ENCODE results near the gene ZNF385D.

The ZNF385D gene

DNA sequence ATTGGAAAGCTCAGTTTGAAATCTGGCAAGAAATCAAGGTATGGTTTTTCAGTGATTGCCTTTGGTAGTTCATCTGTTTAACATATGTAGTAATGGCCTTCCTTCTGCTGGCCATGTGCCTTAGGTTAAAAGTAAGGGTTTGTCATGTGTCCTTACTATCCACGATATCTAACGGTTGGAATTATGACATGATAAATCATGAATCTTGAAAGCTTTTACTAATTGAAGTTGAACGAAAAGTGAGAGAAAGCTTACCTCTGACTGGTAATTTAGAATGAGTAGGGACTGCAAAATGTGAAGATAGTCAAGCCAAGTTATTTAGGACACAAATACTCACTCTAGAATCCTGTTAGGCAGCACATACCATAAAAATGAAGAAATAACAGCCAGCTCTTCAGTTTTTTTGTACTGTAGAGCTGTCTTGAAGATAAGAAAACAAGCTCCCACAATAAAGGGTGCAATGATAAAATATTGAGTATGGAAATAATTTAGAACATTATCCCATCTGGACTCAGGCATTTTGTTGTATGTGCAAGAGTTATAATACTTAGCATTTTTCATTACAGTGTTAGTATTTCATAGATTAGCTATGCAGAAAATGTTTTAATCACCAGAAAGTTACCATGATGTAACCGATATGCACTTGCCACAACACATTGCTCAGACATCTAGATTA is 303.4 kb downstream of the ZNF385D start:
- H3K27ac ChIP-seq, result no peak overlapping the region
- no peak for TF ChIP-seq CTCF (conservative IDR thresholded peaks at IDR 0.05)

GRCh38 chr3:21446945-21447475 is 304.0 kb downstream of the ZNF385D start:
- H3K27ac ChIP-seq, result no peak overlapping the region
- TF ChIP-seq CTCF (conservative IDR thresholded peaks at IDR 0.05), result no peak

- H3K27ac ChIP-seq, result no peak overlapping the region
- no peak for TF ChIP-seq CTCF (conservative IDR thresholded peaks at IDR 0.05)
Measured at GRCh38 chr3:21446027-21446426, 305.0 kb downstream of the ZNF385D start.

- no peak for TF ChIP-seq CTCF (conservative IDR thresholded peaks at IDR 0.05)
- no peak overlapping the region for H3K27ac ChIP-seq
Measured at GRCh38 chr3:21441821-21442220, 309.2 kb downstream of the ZNF385D start.

- H3K27ac ChIP-seq, result no peak overlapping the region
- TF ChIP-seq CTCF (conservative IDR thresholded peaks at IDR 0.05), result no peak
Measured at GRCh38 chr3:21436835-21437234, 314.2 kb downstream of the ZNF385D start.

DNA sequence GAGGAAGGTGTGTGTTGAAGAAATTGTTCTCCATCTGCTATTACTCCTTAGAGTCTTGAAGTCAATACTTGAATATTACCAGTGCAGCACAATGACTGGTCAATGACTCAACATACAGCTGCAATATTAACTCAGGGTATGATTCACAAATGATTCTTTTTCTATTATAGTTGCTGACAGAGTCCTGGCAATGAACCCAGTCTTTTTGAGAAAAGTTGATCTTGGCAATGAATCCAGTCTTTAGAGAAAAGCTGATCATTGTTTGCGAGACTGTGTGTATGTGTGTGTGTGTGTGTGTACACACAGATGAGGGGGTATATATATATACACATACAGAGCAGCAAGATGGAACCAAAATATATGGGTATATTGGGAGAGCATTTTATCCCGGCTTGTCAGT is 315.1 kb downstream of the ZNF385D start:
- no peak overlapping the region for H3K27ac ChIP-seq
- no peak for TF ChIP-seq CTCF (conservative IDR thresholded peaks at IDR 0.05)

DNA sequence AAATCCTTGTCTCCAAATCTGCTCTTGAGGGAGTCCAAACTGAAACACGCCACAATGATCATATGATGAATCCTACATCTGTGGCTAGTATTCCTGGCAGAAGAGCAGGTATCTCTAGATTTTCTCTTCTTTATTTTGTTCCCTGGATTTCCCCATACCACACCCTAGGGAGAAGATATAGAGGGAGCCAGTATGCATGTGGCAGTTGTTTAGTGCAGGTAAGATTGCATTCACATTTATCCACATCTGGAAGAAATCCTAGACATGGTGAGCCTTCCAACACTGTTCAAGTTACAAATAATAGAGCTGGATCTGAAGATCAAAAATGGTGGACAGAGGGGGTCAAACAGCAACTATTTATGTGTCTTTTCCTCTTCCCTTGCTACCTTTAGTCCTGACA is 316.7 kb downstream of the ZNF385D start:
- no peak for TF ChIP-seq CTCF (conservative IDR thresholded peaks at IDR 0.05)

More for the DNA sequence above, 316.7 kb downstream of the ZNF385D start:
- no peak overlapping the region for H3K27ac ChIP-seq

All from VCaP (cell line).